Kidney epithelial cell (primary cell): ENCODE results near the gene TBC1D22A. TPM values are rescaled to one million over a fixed set of nuclear protein-coding genes. Genes with fewer than 3 reads are reported as not detected.

Experiments
- DNase-seq: peaks from one replicate; pipeline ENCODE4 v3.0.0-alpha.2; 2010; ENCODE audit warnings: low read depth
- H3K27me3 ChIP-seq: 2 replicates; pipeline ENCODE4 v1.6.0; 2011; ENCODE audit warnings: low read length; ENCODE audit not compliant: control insufficient read depth, insufficient read depth
- H3K36me3 ChIP-seq: 2 replicates; pipeline ENCODE4 v1.5.1; 2011; ENCODE audit warnings: low read length; ENCODE audit not compliant: control insufficient read depth, insufficient read depth
- H3K4me3 ChIP-seq: 2 replicates; pipeline ENCODE4 v1.5.1; 2011; ENCODE audit warnings: low read depth, mild to moderate bottlenecking, control low read depth, low read length
- total RNA-seq: library from RNA; depleted of rRNA; stranded (reverse); fragments of >200 nt; gene quantifications from 2 replicates; pipeline ENCODE4 v1.2.3, GENCODE V29; 2015
- TF ChIP-seq, protein P1 (sequence below): IDR thresholded peaks from 2 replicates; pipeline ENCODE4 v1.5.1; 2011; ENCODE audit warnings: mild to moderate bottlenecking, moderate library complexity, low read length, control low read depth, inconsistent platforms; ENCODE audit not compliant: insufficient read depth, poor library complexity, severe bottlenecking

Gene TBC1D22A
- total RNA-seq, 1 donor from 2014 or later, result 25.7 TPM

DNA sequence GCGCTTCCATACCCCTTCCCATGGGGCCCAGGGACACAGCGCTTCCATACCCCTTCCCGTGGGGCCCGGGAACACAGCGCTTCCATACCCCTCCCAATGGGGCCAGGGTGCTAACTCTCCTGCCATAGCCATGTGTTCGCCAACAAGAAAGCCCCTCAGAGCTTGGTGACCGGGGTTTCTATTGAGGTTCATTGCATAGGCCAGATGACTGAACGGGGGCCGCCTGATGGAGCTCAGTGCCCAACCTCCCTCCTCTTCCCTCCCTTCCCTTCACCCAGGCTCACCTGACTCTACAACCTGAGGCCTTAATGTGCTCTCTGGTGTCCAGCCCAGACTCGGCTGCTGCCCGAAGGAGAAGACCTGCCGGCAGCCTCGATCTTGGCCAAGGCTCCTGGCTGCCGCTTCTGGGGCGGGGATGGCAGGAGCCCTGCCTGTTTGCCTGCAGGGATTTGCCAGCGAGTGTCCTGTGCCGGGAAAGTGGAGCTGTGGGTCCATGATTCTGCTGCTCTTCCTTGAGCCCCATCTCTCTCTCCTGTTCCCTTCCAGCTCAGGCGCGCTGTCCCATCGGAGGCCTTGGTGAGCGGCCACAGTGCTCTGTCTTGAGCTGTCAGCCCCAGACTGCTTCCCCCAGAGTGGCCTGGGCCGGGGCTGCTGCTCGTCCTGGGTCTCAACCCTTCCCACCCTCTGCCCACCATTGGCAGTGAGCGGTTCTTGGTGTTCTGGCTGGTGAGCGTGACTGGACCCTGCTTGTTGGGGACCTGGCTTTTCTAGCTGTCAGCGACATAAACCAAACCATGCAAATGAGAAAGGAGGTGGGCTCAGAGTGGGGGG lies 267.0 kb downstream of the TBC1D22A start:
- H3K36me3 ChIP-seq, result no peaks in the 10 kb centered on the region
- no peaks in the 10 kb centered on the region for H3K27me3 ChIP-seq
- no peak overlapping the region for H3K4me3 ChIP-seq

DNA sequence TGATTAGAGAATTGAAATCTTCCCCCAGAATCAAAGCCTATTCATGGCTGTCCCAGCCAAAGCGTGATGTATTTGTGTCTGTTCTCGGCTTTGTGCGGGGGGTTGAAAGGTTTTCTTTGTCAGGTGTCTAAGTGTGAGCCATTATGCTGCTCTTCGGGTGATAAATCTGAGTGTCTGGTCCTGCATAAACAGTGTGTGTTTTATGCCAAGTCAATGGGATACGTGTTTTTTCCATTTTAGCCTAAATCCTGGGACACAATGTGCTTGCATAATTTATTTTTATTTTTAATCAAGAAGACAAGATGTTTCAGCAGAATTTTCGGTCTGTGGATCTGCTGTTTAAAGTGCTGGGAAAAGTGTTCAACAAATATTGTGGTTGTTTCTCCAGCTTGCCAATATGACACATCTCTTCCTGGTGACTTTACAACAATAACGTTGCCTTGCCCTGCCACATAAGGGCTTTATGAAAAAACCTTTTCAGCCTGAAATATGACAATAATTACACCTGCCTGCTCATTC lies 267.8 kb downstream of the TBC1D22A start:
- no peak overlapping the region for H3K4me3 ChIP-seq

More for the DNA sequence above, 267.0 kb downstream of the TBC1D22A start:
- TF ChIP-seq, protein P1, sequence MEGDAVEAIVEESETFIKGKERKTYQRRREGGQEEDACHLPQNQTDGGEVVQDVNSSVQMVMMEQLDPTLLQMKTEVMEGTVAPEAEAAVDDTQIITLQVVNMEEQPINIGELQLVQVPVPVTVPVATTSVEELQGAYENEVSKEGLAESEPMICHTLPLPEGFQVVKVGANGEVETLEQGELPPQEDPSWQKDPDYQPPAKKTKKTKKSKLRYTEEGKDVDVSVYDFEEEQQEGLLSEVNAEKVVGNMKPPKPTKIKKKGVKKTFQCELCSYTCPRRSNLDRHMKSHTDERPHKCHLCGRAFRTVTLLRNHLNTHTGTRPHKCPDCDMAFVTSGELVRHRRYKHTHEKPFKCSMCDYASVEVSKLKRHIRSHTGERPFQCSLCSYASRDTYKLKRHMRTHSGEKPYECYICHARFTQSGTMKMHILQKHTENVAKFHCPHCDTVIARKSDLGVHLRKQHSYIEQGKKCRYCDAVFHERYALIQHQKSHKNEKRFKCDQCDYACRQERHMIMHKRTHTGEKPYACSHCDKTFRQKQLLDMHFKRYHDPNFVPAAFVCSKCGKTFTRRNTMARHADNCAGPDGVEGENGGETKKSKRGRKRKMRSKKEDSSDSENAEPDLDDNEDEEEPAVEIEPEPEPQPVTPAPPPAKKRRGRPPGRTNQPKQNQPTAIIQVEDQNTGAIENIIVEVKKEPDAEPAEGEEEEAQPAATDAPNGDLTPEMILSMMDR, result no peak
- DNase-seq, result no peak

DNA sequence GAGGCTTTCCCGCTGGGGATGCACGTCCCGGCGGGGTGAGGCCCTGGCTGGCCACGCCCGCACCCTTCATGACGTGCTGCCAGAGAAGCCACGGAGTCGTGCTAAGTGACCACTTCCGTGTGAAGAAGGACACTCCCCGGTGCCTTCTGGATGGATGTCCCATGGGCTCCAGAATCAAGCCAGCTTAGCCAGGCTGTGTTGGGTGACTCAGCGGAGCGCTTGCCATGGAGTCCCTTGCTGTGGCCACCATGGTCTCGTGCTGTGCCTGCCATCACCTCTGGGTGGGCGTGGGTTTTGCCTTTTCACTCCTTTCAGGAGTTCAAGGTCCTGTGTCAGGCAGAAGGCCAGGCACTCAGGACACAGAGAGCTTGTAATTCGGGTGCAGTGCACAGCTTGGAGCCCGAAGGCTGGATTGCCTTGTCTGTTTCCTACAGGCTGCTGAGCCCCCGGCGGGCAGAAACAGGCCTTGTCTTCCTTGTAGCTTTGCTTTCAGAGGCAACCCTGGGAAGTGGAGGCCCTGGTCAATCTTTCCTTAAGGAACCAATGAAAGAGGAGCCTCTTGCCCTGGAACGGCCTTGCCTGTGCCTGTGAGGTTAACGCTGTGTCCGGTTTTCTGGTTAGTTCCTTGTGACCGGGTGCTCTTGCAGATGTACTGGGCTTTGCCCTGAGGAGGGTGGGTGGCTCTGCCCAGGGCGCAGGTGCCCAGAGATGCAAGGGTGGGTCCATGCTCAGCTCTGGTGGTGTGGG lies 268.6 kb downstream of the TBC1D22A start:
- TF ChIP-seq, protein P1, result no peak
- Histone ChIP-seq H3K4me3 (no peak overlapping the region), H3K27me3 (no peaks in the 10 kb centered on the region), H3K36me3 (no peaks in the 10 kb centered on the region)
- DNase-seq, result no peak

More for the DNA sequence above, 267.8 kb downstream of the TBC1D22A start:
- Histone ChIP-seq H3K36me3 (no peaks in the 10 kb centered on the region), H3K27me3 (no peaks in the 10 kb centered on the region)
- no peak for DNase-seq
- TF ChIP-seq, protein P1, result no peak

- no peak for DNase-seq
- TF ChIP-seq, protein P1, result no peak
- Histone ChIP-seq H3K27me3 (no peaks in the 10 kb centered on the region), H3K36me3 (no peaks in the 10 kb centered on the region), H3K4me3 (no peak overlapping the region)
Observed at GRCh38 chr22:47031628-47031915, 269.1 kb downstream of the TBC1D22A start.

DNA sequence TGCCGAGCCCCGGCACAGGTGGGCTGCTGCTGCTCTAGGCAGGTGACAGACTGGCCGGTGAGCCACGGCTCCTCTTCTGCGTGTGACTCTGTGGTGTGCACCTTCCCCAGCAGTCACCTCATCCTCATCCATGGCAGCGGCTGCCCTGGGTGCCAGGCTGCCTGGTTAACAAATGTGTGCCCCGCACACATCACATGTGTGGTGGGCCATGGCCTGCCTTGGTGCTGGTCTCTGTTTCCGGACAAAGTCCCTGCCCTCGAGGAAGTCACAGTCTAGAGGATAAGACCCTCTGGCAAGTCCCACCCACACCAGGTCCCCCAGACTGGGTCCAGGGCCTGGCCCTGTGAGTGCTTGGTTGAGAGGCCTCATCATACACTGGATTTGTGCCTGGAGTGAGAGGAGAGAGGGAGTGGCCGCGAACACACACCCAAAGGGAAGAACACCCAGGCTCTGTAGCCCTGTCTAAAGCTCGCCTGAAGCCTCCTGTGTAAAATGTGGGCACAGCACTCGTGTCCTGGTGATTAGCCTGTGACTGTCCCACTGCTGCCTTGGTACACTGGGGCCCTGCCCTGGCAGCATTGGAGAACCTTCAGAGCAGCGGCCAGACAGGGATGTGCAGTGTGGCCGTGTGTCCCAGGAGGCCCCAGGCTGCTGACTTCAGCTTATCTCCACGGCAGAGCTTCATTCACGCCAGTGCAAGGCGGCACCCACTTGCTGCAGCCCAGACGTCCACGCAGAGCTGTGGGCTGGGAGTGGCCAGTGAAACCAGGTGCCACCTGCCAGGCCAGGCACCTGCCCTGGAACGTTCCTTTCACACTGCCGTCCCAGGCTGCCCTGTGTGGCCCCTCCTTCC lies 269.9 kb downstream of the TBC1D22A start:
- no peak overlapping the region for H3K4me3 ChIP-seq
- no peaks in the 10 kb centered on the region for H3K27me3 ChIP-seq
- no peaks in the 10 kb centered on the region for H3K36me3 ChIP-seq
- TF ChIP-seq, protein P1, result no peak
- no peak for DNase-seq
